ENCODE results near the gene IGSF21. TPM values are rescaled to one million over a fixed set of nuclear protein-coding genes. Genes with fewer than 3 reads are reported as not detected.

Gene IGSF21
- total RNA-seq, 1 donor from 2014 or later: 4.4 TPM

DNA sequence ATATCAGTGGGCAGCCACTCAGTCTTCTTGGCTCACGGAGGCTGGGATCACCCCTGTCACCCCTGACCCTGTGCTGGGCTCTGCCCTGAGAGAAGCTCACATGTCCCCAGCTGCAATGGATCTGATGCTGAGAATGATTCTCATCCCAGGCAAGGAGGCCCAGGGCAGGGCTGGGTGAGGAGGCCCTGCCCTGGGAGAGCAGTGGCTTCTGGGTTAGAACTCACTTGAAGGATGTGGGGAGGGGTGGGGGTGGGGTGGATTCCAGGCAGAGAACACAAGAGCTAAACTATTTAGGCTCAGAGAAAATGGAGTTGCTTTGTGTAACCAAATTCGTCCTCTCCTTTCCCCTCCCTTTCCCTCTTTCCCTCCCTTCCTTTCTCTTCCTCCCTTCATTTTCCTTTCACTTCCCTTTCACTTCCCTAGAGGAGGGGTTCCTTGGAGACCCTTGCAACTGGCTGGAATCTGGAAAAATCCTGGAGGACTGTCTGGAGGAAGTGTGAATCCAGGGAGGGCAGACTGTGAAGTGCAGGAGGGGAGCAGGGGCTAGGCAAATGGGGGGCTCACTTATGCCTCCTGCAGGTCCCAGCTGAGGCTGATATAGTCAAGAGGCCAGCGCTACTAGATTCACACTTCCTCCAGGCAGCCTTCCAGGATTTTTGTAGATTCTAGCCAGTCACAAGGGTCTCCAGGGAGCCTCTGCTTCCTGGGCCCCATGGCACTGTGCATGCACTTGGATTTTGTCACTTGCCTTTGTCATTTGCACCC, 47.0 kb downstream of the IGSF21 start:
- peaks cover 1% of the 10 kb centered on the region for H3K27me3 Mint-ChIP-seq (ENCODE audit: unreplicated experiment)
- no peak for DNase-seq (ENCODE audit: low spot score)
- H3K27ac Mint-ChIP-seq (ENCODE audit: unreplicated experiment): no peak overlapping the region

DNA sequence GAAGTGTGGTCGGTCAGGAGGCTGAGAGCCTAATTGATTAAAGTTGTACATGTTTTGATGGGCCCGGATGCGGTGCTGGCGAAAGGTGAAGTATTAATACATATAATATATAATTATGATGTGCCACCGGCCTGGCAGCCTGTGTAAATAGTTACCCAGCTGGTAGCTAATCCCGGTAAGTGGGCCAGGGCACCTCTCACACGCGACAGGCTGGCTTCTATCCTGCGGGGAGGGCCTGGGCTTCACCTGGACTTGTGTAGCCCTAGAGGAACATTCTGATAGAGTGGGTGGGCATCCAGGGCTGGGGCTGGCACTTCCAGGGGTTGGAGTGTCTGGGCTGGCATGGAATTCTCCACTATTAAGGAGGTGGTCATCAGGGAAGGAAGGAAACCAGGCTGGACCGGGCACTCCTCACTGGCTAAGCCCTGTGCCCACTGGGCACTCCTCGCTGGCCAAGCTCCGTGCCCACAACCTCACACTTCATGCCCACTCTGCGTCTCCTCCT, 48.3 kb downstream of the IGSF21 start:
- no peak for DNase-seq (ENCODE audit: low spot score)
- Mint-ChIP-seq H3K27me3 (ENCODE audit: unreplicated experiment) (peaks cover 1% of the 10 kb centered on the region), H3K27ac (ENCODE audit: unreplicated experiment) (no peak overlapping the region), H3K4me3 (ENCODE audit: unreplicated experiment) (no peak overlapping the region), H3K9me3 (ENCODE audit: unreplicated experiment) (no peaks in the 10 kb centered on the region), H3K36me3 (ENCODE audit: low read depth, unreplicated experiment) (no peaks in the 10 kb centered on the region), H3K4me1 (ENCODE audit: unreplicated experiment) (no peaks in the 10 kb centered on the region)
- TF ChIP-seq, protein P1, sequence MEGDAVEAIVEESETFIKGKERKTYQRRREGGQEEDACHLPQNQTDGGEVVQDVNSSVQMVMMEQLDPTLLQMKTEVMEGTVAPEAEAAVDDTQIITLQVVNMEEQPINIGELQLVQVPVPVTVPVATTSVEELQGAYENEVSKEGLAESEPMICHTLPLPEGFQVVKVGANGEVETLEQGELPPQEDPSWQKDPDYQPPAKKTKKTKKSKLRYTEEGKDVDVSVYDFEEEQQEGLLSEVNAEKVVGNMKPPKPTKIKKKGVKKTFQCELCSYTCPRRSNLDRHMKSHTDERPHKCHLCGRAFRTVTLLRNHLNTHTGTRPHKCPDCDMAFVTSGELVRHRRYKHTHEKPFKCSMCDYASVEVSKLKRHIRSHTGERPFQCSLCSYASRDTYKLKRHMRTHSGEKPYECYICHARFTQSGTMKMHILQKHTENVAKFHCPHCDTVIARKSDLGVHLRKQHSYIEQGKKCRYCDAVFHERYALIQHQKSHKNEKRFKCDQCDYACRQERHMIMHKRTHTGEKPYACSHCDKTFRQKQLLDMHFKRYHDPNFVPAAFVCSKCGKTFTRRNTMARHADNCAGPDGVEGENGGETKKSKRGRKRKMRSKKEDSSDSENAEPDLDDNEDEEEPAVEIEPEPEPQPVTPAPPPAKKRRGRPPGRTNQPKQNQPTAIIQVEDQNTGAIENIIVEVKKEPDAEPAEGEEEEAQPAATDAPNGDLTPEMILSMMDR (IDR thresholded peaks at IDR 0.05; ENCODE audit: unreplicated experiment): no peak

More for the DNA sequence above, 47.0 kb downstream of the IGSF21 start:
- no peaks in the 10 kb centered on the region for H3K9me3 Mint-ChIP-seq (ENCODE audit: unreplicated experiment)
- TF ChIP-seq, protein P1 (IDR thresholded peaks at IDR 0.05; ENCODE audit: unreplicated experiment): no peak
- H3K36me3 Mint-ChIP-seq (ENCODE audit: low read depth, unreplicated experiment): no peaks in the 10 kb centered on the region
- no peaks in the 10 kb centered on the region for H3K4me1 Mint-ChIP-seq (ENCODE audit: unreplicated experiment)
- peak overlapping the region; percentile 1 for H3K4me3 Mint-ChIP-seq (ENCODE audit: unreplicated experiment)

DNA sequence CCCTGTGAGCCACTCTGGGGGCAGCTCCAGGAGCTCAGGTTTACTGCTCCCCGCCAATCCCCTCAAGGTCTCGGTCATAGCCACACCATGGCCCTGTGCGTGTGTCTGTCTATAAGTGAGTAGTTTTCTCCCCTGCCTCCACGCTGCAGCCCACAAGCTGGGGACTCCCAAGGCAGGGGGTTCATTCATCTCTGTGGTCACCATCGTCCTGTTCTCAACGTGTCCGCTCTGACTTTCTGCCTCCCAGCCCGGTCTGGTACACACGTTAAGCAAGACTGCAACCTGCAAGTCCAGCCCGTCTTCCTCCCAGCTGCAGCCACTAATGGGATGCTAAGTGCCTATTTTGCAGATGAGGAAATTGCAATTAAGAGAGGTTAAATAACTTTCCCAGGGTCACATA, 49.8 kb downstream of the IGSF21 start:
- no peak for DNase-seq (ENCODE audit: low spot score)
- peaks cover 1% of the 10 kb centered on the region for H3K27me3 Mint-ChIP-seq (ENCODE audit: unreplicated experiment)
- H3K4me1 Mint-ChIP-seq (ENCODE audit: unreplicated experiment): peaks cover 4% of the 10 kb centered on the region
- H3K36me3 Mint-ChIP-seq (ENCODE audit: low read depth, unreplicated experiment): no peaks in the 10 kb centered on the region
- no peak overlapping the region for H3K27ac Mint-ChIP-seq (ENCODE audit: unreplicated experiment)
- H3K9me3 Mint-ChIP-seq (ENCODE audit: unreplicated experiment): no peaks in the 10 kb centered on the region
- no peak overlapping the region for H3K4me3 Mint-ChIP-seq (ENCODE audit: unreplicated experiment)
- TF ChIP-seq, protein P1 (IDR thresholded peaks at IDR 0.05; ENCODE audit: unreplicated experiment): no peak

DNA sequence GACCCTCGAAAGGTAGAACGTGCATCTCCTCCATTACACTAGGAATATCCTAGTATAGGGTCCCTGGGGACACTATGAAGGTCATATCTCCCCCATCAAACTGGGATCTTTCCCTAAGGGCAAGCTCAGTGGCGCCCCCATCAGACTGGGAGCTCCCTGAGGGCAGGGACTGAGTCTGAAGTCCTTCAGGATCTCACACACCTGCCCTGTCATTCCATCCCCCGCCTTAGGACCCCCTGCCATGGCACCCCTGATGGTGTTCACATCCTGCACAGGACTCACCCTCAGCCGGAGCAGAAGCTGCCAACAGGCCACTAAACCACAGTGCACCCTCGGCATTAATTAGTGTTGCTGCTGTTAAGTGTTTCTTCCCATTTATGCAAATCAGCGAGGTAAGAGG, 50.4 kb downstream of the IGSF21 start:
- peaks cover 3% of the 10 kb centered on the region for H3K27me3 Mint-ChIP-seq (ENCODE audit: unreplicated experiment)
- peaks cover 7% of the 10 kb centered on the region for H3K4me1 Mint-ChIP-seq (ENCODE audit: unreplicated experiment)
- no peak for DNase-seq (ENCODE audit: low spot score)
- TF ChIP-seq, protein P1 (IDR thresholded peaks at IDR 0.05; ENCODE audit: unreplicated experiment): no peak
- no peak overlapping the region for H3K27ac Mint-ChIP-seq (ENCODE audit: unreplicated experiment)
- H3K36me3 Mint-ChIP-seq (ENCODE audit: low read depth, unreplicated experiment): no peaks in the 10 kb centered on the region
- no peaks in the 10 kb centered on the region for H3K9me3 Mint-ChIP-seq (ENCODE audit: unreplicated experiment)
- no peak overlapping the region for H3K4me3 Mint-ChIP-seq (ENCODE audit: unreplicated experiment)

DNA sequence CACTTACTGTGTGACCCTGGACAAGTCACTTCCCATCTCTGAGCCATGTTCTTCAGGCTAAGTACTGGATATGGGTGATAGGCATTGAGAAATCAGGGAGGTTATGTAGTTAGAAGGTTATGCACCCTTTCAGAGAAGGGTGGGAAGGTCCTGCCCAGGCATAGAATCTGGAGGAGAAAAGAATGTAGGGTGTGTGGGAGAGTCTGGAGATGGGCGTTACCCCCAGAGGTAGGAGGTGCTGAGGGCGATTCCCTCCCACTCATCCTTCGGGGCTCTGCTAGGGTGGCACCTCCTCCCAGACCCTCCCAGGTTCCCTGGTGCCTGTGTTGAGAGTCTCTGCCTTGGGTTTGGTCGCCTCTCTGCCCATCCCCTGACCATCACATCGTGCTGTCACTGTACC, 51.1 kb downstream of the IGSF21 start:
- peaks cover 3% of the 10 kb centered on the region for H3K27me3 Mint-ChIP-seq (ENCODE audit: unreplicated experiment)
- no peak overlapping the region for H3K4me3 Mint-ChIP-seq (ENCODE audit: unreplicated experiment)
- H3K27ac Mint-ChIP-seq (ENCODE audit: unreplicated experiment): no peak overlapping the region
- TF ChIP-seq, protein P1 (IDR thresholded peaks at IDR 0.05; ENCODE audit: unreplicated experiment): no peak
- peaks cover 9% of the 10 kb centered on the region for H3K4me1 Mint-ChIP-seq (ENCODE audit: unreplicated experiment)
- H3K9me3 Mint-ChIP-seq (ENCODE audit: unreplicated experiment): no peaks in the 10 kb centered on the region
- no peak for DNase-seq (ENCODE audit: low spot score)
- H3K36me3 Mint-ChIP-seq (ENCODE audit: low read depth, unreplicated experiment): no peaks in the 10 kb centered on the region
